Measurements from ENCODE around the gene ACP3.

ACP3 gene

DNA sequence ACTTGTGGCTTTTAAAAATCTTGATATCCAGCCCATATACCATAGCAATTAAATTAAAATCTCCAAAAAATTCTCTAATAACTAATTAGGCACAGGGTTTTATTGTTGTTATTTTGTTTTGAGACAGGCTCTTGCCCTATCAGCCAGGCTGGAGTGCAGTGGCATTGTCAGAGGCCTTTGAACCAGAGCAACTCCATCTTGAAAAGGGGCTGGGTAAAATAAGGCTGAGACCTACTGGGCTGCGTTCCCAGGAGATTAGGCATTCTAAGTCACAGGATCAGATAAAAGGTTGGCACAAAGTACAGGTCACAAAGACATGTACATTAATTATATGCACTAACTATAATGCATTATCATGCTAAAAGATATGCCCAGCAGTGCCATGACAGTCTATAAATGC lies 31.2 kb upstream of the ACP3 start:
- no peaks in the 10 kb centered on the region for H3K36me3 ChIP-seq (ENCODE audit: low read length)
- H3F3A ChIP-seq (ENCODE audit: insufficient read depth) = no peaks in the 10 kb centered on the region
- H3K9me2 ChIP-seq (replicated peaks; ENCODE audit: insufficient read depth, low read length) = no peaks in the 10 kb centered on the region
- H2AFZ ChIP-seq (ENCODE audit: low read depth, low read length, severe bottlenecking) = no peak overlapping the region
- H4K20me1 ChIP-seq (ENCODE audit: low read depth, low read length) = no peaks in the 10 kb centered on the region
- TF ChIP-seq EZH2phosphoT487 (conservative IDR thresholded peaks at IDR 0.05; ENCODE audit: low read length) = no peak
- no peak for TF ChIP-seq CTCF (IDR thresholded peaks at IDR 0.05; ENCODE audit: insufficient read depth, low read length, poor library complexity, severe bottlenecking)
- H3K4me2 ChIP-seq (ENCODE audit: low read depth, low read length, poor library complexity, severe bottlenecking) = no peak overlapping the region
- no peak overlapping the region for H3K27ac ChIP-seq (ENCODE audit: low read depth, low read length)
- H3K9ac ChIP-seq (ENCODE audit: low read length) = no peak overlapping the region
- no peaks in the 10 kb centered on the region for H3K9me3 ChIP-seq (ENCODE audit: insufficient read depth, low read length)
- H3K27me3 ChIP-seq (ENCODE audit: low read length) = no peaks in the 10 kb centered on the region
- no peaks in the 10 kb centered on the region for H3K79me2 ChIP-seq (ENCODE audit: insufficient read depth, low read length)
- no peak overlapping the region for H3K4me3 ChIP-seq (ENCODE audit: insufficient read depth, low read length, poor library complexity, severe bottlenecking)

GRCh38 chr3:132288357-132288756 lies 28.9 kb upstream of the ACP3 start:
- H2AFZ ChIP-seq (ENCODE audit: low read depth, low read length, severe bottlenecking) = no peak overlapping the region
- H3K9me2 ChIP-seq (replicated peaks; ENCODE audit: insufficient read depth, low read length) = no peaks in the 10 kb centered on the region
- no peaks in the 10 kb centered on the region for H3K36me3 ChIP-seq (ENCODE audit: low read length)
- H3K27ac ChIP-seq (ENCODE audit: low read depth, low read length) = no peak overlapping the region
- H4K20me1 ChIP-seq (ENCODE audit: low read depth, low read length) = no peaks in the 10 kb centered on the region
- H3K9me3 ChIP-seq (ENCODE audit: insufficient read depth, low read length) = no peaks in the 10 kb centered on the region
- TF ChIP-seq EZH2phosphoT487 (conservative IDR thresholded peaks at IDR 0.05; ENCODE audit: low read length) (no peak), CTCF (IDR thresholded peaks at IDR 0.05; ENCODE audit: insufficient read depth, low read length, poor library complexity, severe bottlenecking) (no peak)
- H3K27me3 ChIP-seq (ENCODE audit: low read length) = no peaks in the 10 kb centered on the region
- no peaks in the 10 kb centered on the region for H3F3A ChIP-seq (ENCODE audit: insufficient read depth)
- H3K9ac ChIP-seq (ENCODE audit: low read length) = no peak overlapping the region
- no peak overlapping the region for H3K4me2 ChIP-seq (ENCODE audit: low read depth, low read length, poor library complexity, severe bottlenecking)
- H3K79me2 ChIP-seq (ENCODE audit: insufficient read depth, low read length) = no peaks in the 10 kb centered on the region
- H3K4me3 ChIP-seq (ENCODE audit: insufficient read depth, low read length, poor library complexity, severe bottlenecking) = no peak overlapping the region

- Histone ChIP-seq H3K4me2 (ENCODE audit: low read depth, low read length, poor library complexity, severe bottlenecking) (no peak overlapping the region), H3K4me3 (ENCODE audit: insufficient read depth, low read length, poor library complexity, severe bottlenecking) (no peak overlapping the region), H3K27ac (ENCODE audit: low read depth, low read length) (no peak overlapping the region), H3K27me3 (ENCODE audit: low read length) (no peaks in the 10 kb centered on the region), H2AFZ (ENCODE audit: low read depth, low read length, severe bottlenecking) (no peak overlapping the region), H3K79me2 (ENCODE audit: insufficient read depth, low read length) (no peaks in the 10 kb centered on the region), H3K9me2 (replicated peaks; ENCODE audit: insufficient read depth, low read length) (no peaks in the 10 kb centered on the region), H3K9ac (ENCODE audit: low read length) (no peak overlapping the region), H3K9me3 (ENCODE audit: insufficient read depth, low read length) (no peaks in the 10 kb centered on the region), H3K36me3 (ENCODE audit: low read length) (no peaks in the 10 kb centered on the region), H3F3A (ENCODE audit: insufficient read depth) (no peaks in the 10 kb centered on the region), H4K20me1 (ENCODE audit: low read depth, low read length) (no peaks in the 10 kb centered on the region)
- no peak for TF ChIP-seq EZH2phosphoT487 (conservative IDR thresholded peaks at IDR 0.05; ENCODE audit: low read length)
- no peak for TF ChIP-seq CTCF (IDR thresholded peaks at IDR 0.05; ENCODE audit: insufficient read depth, low read length, poor library complexity, severe bottlenecking)
These were observed 27.9 kb upstream of the ACP3 start for GRCh38 chr3:132289316-132289715.

DNA sequence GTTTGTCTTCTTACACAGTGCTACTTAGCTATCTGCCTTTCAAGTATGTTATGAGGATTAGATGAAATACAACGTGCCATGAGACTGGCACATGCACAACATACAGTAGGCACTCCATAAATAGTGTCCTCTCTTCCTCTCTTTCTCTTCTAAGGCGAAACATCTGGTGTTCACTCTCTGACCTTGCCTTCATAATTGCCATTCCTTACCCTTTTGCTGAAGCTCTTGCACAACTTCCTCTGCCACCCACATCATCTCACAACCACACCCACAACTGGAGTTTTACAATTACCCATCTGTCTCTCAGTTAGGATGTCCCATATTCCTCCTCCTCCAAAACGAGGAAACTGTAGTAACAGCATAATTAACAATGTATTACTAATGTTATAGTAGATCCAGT lies 26.4 kb upstream of the ACP3 start:
- Histone ChIP-seq H4K20me1 (ENCODE audit: low read depth, low read length) (no peaks in the 10 kb centered on the region), H3K4me2 (ENCODE audit: low read depth, low read length, poor library complexity, severe bottlenecking) (no peak overlapping the region), H3K27me3 (ENCODE audit: low read length) (no peaks in the 10 kb centered on the region), H3F3A (ENCODE audit: insufficient read depth) (no peaks in the 10 kb centered on the region), H3K9ac (ENCODE audit: low read length) (no peak overlapping the region), H2AFZ (ENCODE audit: low read depth, low read length, severe bottlenecking) (no peak overlapping the region), H3K79me2 (ENCODE audit: insufficient read depth, low read length) (no peaks in the 10 kb centered on the region), H3K27ac (ENCODE audit: low read depth, low read length) (no peak overlapping the region), H3K4me3 (ENCODE audit: insufficient read depth, low read length, poor library complexity, severe bottlenecking) (no peak overlapping the region), H3K36me3 (ENCODE audit: low read length) (no peaks in the 10 kb centered on the region), H3K9me3 (ENCODE audit: insufficient read depth, low read length) (no peaks in the 10 kb centered on the region), H3K9me2 (replicated peaks; ENCODE audit: insufficient read depth, low read length) (no peaks in the 10 kb centered on the region)
- TF ChIP-seq EZH2phosphoT487 (conservative IDR thresholded peaks at IDR 0.05; ENCODE audit: low read length) = no peak
- no peak for TF ChIP-seq CTCF (IDR thresholded peaks at IDR 0.05; ENCODE audit: insufficient read depth, low read length, poor library complexity, severe bottlenecking)

Measured in SU-DHL-6 (cell line).